Measurements from ENCODE around the gene BCAS3.

BCAS3 gene

GRCh38 chr17:60902399-60902798 is 224.7 kb downstream of the BCAS3 start:
- H3K4me3 ChIP-seq (ENCODE audit: low read length) = peak overlapping the region; percentile 26
- peak; percentile 75 for DNase-seq (ENCODE audit: low read depth)
- TF ChIP-seq CTCF (conservative IDR thresholded peaks at IDR 0.05; ENCODE audit: low read depth, low read length) = no peak

GRCh38 chr17:60904582-60904981 is 226.9 kb downstream of the BCAS3 start:
- H3K4me3 ChIP-seq (ENCODE audit: low read length) = no peak overlapping the region
- no peak for TF ChIP-seq CTCF (conservative IDR thresholded peaks at IDR 0.05; ENCODE audit: low read depth, low read length)
- DNase-seq (ENCODE audit: low read depth) = no peak

GRCh38 chr17:60905709-60906108 is 228.1 kb downstream of the BCAS3 start:
- TF ChIP-seq CTCF (conservative IDR thresholded peaks at IDR 0.05; ENCODE audit: low read depth, low read length) = no peak
- no peak for DNase-seq (ENCODE audit: low read depth)
- H3K4me3 ChIP-seq (ENCODE audit: low read length) = no peak overlapping the region

- DNase-seq (ENCODE audit: low read depth) = no peak
- no peak for TF ChIP-seq CTCF (conservative IDR thresholded peaks at IDR 0.05; ENCODE audit: low read depth, low read length)
- no peak overlapping the region for H3K4me3 ChIP-seq (ENCODE audit: low read length)
Measured at GRCh38 chr17:60908324-60908723, 230.7 kb downstream of the BCAS3 start.

GRCh38 chr17:60909405-60909804 is 231.8 kb downstream of the BCAS3 start:
- H3K4me3 ChIP-seq (ENCODE audit: low read length) = no peak overlapping the region
- no peak for TF ChIP-seq CTCF (conservative IDR thresholded peaks at IDR 0.05; ENCODE audit: low read depth, low read length)
- no peak for DNase-seq (ENCODE audit: low read depth)

- no peak for TF ChIP-seq CTCF (conservative IDR thresholded peaks at IDR 0.05; ENCODE audit: low read depth, low read length)
- no peak for DNase-seq (ENCODE audit: low read depth)
- H3K4me3 ChIP-seq (ENCODE audit: low read length) = no peak overlapping the region
Measured at GRCh38 chr17:60910415-60910814, 232.8 kb downstream of the BCAS3 start.

- H3K4me3 ChIP-seq (ENCODE audit: low read length) = no peak overlapping the region
- TF ChIP-seq CTCF (conservative IDR thresholded peaks at IDR 0.05; ENCODE audit: low read depth, low read length) = no peak
- no peak for DNase-seq (ENCODE audit: low read depth)
Measured at GRCh38 chr17:60914078-60914477, 236.4 kb downstream of the BCAS3 start.
